ENCODE results near the gene LHFPL6.

DNA sequence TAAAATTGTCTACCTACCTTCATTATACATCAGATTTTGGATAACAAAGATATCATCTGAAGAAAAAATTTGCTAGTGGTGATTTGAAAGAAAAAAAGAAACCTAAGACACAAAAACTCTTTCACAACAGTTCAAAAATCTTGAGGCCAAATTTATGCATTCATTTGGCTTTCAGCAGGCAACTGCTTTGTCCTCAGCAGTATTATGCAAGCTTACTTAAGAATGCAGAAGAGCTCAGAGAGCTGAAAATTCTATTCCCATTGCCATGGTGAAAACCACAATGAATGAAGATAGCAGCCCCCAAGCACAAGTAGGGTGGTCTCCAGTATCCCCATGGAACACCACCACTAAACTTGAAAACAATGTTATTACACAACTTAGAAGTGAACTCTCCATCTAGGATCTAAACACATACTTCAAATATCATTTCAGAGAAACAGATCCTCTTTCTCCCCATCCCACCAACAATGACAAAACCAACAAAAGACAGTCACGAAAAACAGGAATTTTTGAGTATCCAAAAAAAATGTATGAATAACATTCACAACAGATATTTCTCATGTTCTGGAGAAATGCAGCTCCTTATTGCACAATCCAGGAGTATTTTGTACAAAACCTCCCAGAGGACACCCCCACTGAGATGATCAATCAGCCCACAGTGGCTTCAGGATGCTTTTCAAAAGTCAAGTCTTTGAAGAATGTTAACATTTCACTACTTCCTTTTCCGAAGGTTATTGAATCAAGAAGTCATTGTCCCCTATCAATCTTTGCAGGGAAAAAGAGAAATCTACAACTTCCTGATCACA lies 192.7 kb downstream of the LHFPL6 start:
- TF ChIP-seq, protein P1, sequence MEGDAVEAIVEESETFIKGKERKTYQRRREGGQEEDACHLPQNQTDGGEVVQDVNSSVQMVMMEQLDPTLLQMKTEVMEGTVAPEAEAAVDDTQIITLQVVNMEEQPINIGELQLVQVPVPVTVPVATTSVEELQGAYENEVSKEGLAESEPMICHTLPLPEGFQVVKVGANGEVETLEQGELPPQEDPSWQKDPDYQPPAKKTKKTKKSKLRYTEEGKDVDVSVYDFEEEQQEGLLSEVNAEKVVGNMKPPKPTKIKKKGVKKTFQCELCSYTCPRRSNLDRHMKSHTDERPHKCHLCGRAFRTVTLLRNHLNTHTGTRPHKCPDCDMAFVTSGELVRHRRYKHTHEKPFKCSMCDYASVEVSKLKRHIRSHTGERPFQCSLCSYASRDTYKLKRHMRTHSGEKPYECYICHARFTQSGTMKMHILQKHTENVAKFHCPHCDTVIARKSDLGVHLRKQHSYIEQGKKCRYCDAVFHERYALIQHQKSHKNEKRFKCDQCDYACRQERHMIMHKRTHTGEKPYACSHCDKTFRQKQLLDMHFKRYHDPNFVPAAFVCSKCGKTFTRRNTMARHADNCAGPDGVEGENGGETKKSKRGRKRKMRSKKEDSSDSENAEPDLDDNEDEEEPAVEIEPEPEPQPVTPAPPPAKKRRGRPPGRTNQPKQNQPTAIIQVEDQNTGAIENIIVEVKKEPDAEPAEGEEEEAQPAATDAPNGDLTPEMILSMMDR (IDR thresholded peaks at IDR 0.05; ENCODE audit: low read depth, low read length): no peak
- no peak for TF ChIP-seq POLR2A (IDR thresholded peaks at IDR 0.05; ENCODE audit: extremely low read depth, insufficient read length)
- no peak for TF ChIP-seq MYC (IDR thresholded peaks at IDR 0.05; ENCODE audit: low read depth, low read length)
